Astrocyte of the cerebellum (primary cell): ENCODE results near the gene MRC2.
"Not testable (repeated sequence)": the region's sequence is repeated elsewhere in the genome, so short reads cannot be mapped to it uniquely, and the experiment has no call there.

Source experiments
- DNase-seq: peaks from one replicate; pipeline ENCODE4 v3.0.0-alpha.2; 2011; ENCODE audit warnings: low read depth
- H3K4me3 ChIP-seq: 2 replicates; pipeline ENCODE4 v1.5.1; 2011; ENCODE audit warnings: mild to moderate bottlenecking, low read depth, low read length, moderate library complexity
- CTCF ChIP-seq: IDR thresholded peaks from 2 replicates; pipeline ENCODE4 v1.5.1; 2012; ENCODE audit warnings: low read length, low read depth, moderate library complexity, mild to moderate bottlenecking; ENCODE audit errors: missing control alignments
- in situ Hi-C: cut with HindIII; loops from 2 replicates; pipeline ENCODE4 v1.10.0; 2017; ENCODE audit warnings: low sequenced_read_pairs

Gene MRC2

GRCh38 chr17:62684179-62684578 lies 56.7 kb downstream of the MRC2 start:
- no peak for DNase-seq
- in situ Hi-C loops: no loop called here
- no peak for TF ChIP-seq CTCF
- no peak overlapping the region for H3K4me3 ChIP-seq

- no peak for DNase-seq
- in situ Hi-C loops: no loop called here
- H3K4me3 ChIP-seq: no peak overlapping the region
- TF ChIP-seq CTCF: no peak
Measured at GRCh38 chr17:62687997-62688396, 60.5 kb downstream of the MRC2 start.

GRCh38 chr17:62688398-62689160 lies 61.1 kb downstream of the MRC2 start:
- in situ Hi-C loops: no loop called here
- DNase-seq: no peak
- no peak overlapping the region for H3K4me3 ChIP-seq
- TF ChIP-seq CTCF: no peak

GRCh38 chr17:62689441-62690167 lies 62.1 kb downstream of the MRC2 start:
- DNase-seq: no peak
- in situ Hi-C loops: loop anchor here (5.0 kb wide), 1 partner anchor 72 kb away; no protein-coding TSS in a partner anchor
- no peak for TF ChIP-seq CTCF
- no peak overlapping the region for H3K4me3 ChIP-seq

- no peak for DNase-seq
- in situ Hi-C loops: loop anchor here (5.0 kb wide), 1 partner anchor 73 kb away; no protein-coding TSS in a partner anchor
Measured at GRCh38 chr17:62690168-62690897, 62.9 kb downstream of the MRC2 start.

GRCh38 chr17:62691589-62691915 lies 64.1 kb downstream of the MRC2 start:
- DNase-seq, H3K4me3 ChIP-seq: not testable (repeated sequence)
- in situ Hi-C loops: loop anchor here (5.0 kb wide), 1 partner anchor 74 kb away; no protein-coding TSS in a partner anchor

More at GRCh38 chr17:62690168-62690897, 62.9 kb downstream of the MRC2 start:
- no peak overlapping the region for H3K4me3 ChIP-seq
- TF ChIP-seq CTCF: no peak

GRCh38 chr17:62692159-62692651 lies 64.7 kb downstream of the MRC2 start:
- no peak overlapping the region for H3K4me3 ChIP-seq
- no peak for TF ChIP-seq CTCF
- in situ Hi-C loops: loop anchor here (5.0 kb wide), 1 partner anchor 75 kb away; no protein-coding TSS in a partner anchor
- no peak for DNase-seq
